ENCODE measurements around the gene FANCE.

DNA sequence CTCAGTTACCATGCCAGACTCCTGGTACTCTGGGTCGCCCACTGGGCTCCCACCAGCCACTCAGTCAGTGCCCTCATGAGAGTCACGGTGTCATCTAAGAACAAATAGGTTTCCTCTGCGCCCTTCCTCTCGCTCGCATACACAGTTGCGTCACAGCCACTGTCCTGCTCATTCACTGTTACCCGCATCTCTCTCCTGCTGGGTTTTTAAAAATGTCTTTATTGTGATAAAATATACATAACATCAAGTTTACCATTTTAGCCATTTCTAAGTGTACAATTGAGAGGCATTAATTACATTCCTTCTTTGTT is 40.8 kb downstream of the FANCE start:
- TF ChIP-seq, protein P1, sequence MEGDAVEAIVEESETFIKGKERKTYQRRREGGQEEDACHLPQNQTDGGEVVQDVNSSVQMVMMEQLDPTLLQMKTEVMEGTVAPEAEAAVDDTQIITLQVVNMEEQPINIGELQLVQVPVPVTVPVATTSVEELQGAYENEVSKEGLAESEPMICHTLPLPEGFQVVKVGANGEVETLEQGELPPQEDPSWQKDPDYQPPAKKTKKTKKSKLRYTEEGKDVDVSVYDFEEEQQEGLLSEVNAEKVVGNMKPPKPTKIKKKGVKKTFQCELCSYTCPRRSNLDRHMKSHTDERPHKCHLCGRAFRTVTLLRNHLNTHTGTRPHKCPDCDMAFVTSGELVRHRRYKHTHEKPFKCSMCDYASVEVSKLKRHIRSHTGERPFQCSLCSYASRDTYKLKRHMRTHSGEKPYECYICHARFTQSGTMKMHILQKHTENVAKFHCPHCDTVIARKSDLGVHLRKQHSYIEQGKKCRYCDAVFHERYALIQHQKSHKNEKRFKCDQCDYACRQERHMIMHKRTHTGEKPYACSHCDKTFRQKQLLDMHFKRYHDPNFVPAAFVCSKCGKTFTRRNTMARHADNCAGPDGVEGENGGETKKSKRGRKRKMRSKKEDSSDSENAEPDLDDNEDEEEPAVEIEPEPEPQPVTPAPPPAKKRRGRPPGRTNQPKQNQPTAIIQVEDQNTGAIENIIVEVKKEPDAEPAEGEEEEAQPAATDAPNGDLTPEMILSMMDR (IDR thresholded peaks at IDR 0.05), result no peak
- no peak for TF ChIP-seq EZH2phosphoT487 (IDR thresholded peaks at IDR 0.05)

Measured in neural progenitor cell (in vitro differentiated cells).